HepG2 (cell line): ENCODE results near the gene INAFM1. TPM values are rescaled to one million over a fixed set of nuclear protein-coding genes. Genes with fewer than 3 reads are reported as not detected.
A peak's percentile ranks its signal among the peaks of the same experiment; 100 is the strongest.

Source experiments
- AHDC1 ChIP-seq: sonication (generic); formaldehyde crosslinking; IDR thresholded peaks from 2 replicates; pipeline ENCODE4 v1.5.1; 2020; ENCODE audit warnings: mild to moderate bottlenecking, missing genetic modification reagents, borderline replicate concordance
- BRCA1 ChIP-seq: sonication (generic); formaldehyde crosslinking; IDR thresholded peaks from 2 replicates; pipeline ENCODE4 v1.4.0; 2020; ENCODE audit warnings: missing genetic modification reagents
- EEA1 ChIP-seq: sonication (generic); formaldehyde crosslinking; IDR thresholded peaks from 2 replicates; pipeline ENCODE4 v1.5.1; 2020; ENCODE audit warnings: mild to moderate bottlenecking, missing genetic modification reagents, borderline replicate concordance
- HNF4G ChIP-seq, 2 experiments: sonication (generic) in 1 of 2; formaldehyde crosslinking in 1 of 2; IDR thresholded peaks; 2 replicates each; pipeline versions ENCODE4 v1.4.0 to v1.6.1; 2011 to 2020; ENCODE audit warnings: borderline replicate concordance in 2 of 2, low read depth in 2 of 2, mild to moderate bottlenecking in 2 of 2, low read length in 1 of 2, missing genetic modification reagents in 1 of 2, moderate library complexity in 1 of 2
- HNRNPH1 ChIP-seq: fragments of 200-400 bp; formaldehyde crosslinking; optimal IDR thresholded peaks from 2 replicates; pipeline ENCODE3; 2017; ENCODE audit warnings: mild to moderate bottlenecking, low read depth, low read length
- IRF2 ChIP-seq: IDR thresholded peaks from 2 replicates; pipeline ENCODE4 v1.6.1; 2018; ENCODE audit warnings: missing genetic modification reagents, missing compliant biosample characterization
- MTA1 ChIP-seq: sonication (generic); formaldehyde crosslinking; IDR thresholded peaks from 2 replicates; pipeline ENCODE4 v1.4.0; 2020; ENCODE audit warnings: missing genetic modification reagents, mild to moderate bottlenecking, borderline replicate concordance
- MTF2 ChIP-seq: sonication (generic); formaldehyde crosslinking; IDR thresholded peaks from 2 replicates; pipeline ENCODE4 v1.5.0; 2020; ENCODE audit warnings: missing genetic modification reagents, borderline replicate concordance
- PCBP1 ChIP-seq: fragments of 200-400 bp; formaldehyde crosslinking; IDR thresholded peaks from 2 replicates; pipeline ENCODE4 v1.6.1; 2017; ENCODE audit warnings: mild to moderate bottlenecking, low read depth, low read length, borderline replicate concordance
- PHF20 ChIP-seq: sonication (generic); formaldehyde crosslinking; IDR thresholded peaks from 2 replicates; pipeline ENCODE4 v1.5.0; 2020; ENCODE audit warnings: mild to moderate bottlenecking, missing genetic modification reagents
- SALL2 ChIP-seq: sonication (generic); formaldehyde crosslinking; IDR thresholded peaks from 2 replicates; pipeline ENCODE4 v1.8.1; 2023; ENCODE audit warnings: mild to moderate bottlenecking, missing genetic modification reagents, inconsistent platforms
- SKIL ChIP-seq: sonication (generic); formaldehyde crosslinking; IDR thresholded peaks from 2 replicates; pipeline ENCODE4 v1.8.0; 2022; ENCODE audit warnings: missing genetic modification reagents, mild to moderate bottlenecking, moderate library complexity, borderline replicate concordance
- ZBTB33 ChIP-seq: sonication (generic); formaldehyde crosslinking; IDR thresholded peaks from 2 replicates; pipeline ENCODE4 v1.4.0; 2020; ENCODE audit warnings: missing genetic modification reagents
- ZNF160 ChIP-seq: sonication (generic); formaldehyde crosslinking; IDR thresholded peaks from 2 replicates; pipeline ENCODE4 v1.8.0; 2022; ENCODE audit warnings: mild to moderate bottlenecking, inconsistent platforms, missing genetic modification reagents
- ZNF335 ChIP-seq: sonication (generic); formaldehyde crosslinking; IDR thresholded peaks from 2 replicates; pipeline ENCODE4 v1.4.0; 2020; ENCODE audit warnings: missing genetic modification reagents
- ZNF44 ChIP-seq: sonication (generic); formaldehyde crosslinking; IDR thresholded peaks from 2 replicates; pipeline ENCODE4 v1.5.1; 2020; ENCODE audit warnings: mild to moderate bottlenecking, missing genetic modification reagents
- ZNF543 ChIP-seq: sonication (generic); formaldehyde crosslinking; IDR thresholded peaks from 2 replicates; pipeline ENCODE4 v1.4.0; 2020; ENCODE audit warnings: mild to moderate bottlenecking, missing genetic modification reagents
- ZNF567 ChIP-seq: sonication (generic); formaldehyde crosslinking; IDR thresholded peaks from 2 replicates; pipeline ENCODE4 v1.8.1; 2023; ENCODE audit warnings: mild to moderate bottlenecking, missing genetic modification reagents, borderline replicate concordance
- ZNF598 ChIP-seq: sonication (generic); formaldehyde crosslinking; IDR thresholded peaks from 2 replicates; pipeline ENCODE4 v1.5.1; 2020; ENCODE audit warnings: mild to moderate bottlenecking, missing genetic modification reagents, borderline replicate concordance
- ZNF607 ChIP-seq: sonication (generic); formaldehyde crosslinking; IDR thresholded peaks from 2 replicates; pipeline ENCODE4 v1.5.1; 2020; ENCODE audit warnings: missing genetic modification reagents, mild to moderate bottlenecking, borderline replicate concordance
- ZNF749 ChIP-seq: sonication (generic); formaldehyde crosslinking; IDR thresholded peaks from 2 replicates; pipeline ENCODE4 v1.8.0; 2022; ENCODE audit warnings: mild to moderate bottlenecking, missing genetic modification reagents, moderate library complexity, borderline replicate concordance
- polyA plus RNA-seq, 8 experiments: library from polyadenylated mRNA; depleted of rRNA in 3 of 8; stranded (reverse) in 7 of 8; unstranded in 1 of 8; fragments of >200 nt; fragmentation: Illumina TruSeq in 4 of 8; extraction: Trizol in 4 of 8; gene quantifications; 2 replicates each; pipeline versions ENCODE4 v1.2.1 to v1.2.3, GENCODE V29; 2011 to 2016; ENCODE audit warnings: low read depth in 4 of 8, missing spikeins in 1 of 8, mixed read lengths in 1 of 8; ENCODE audit not compliant: insufficient read depth in 1 of 8
- total RNA-seq, 5 experiments: library from RNA; depleted of rRNA; stranded (reverse); fragments of >200 nt; fragmentation: Illumina TruSeq; extraction: Trizol; gene quantifications; 2 replicates each; pipeline ENCODE4 v1.2.3, GENCODE V29; 2016; ENCODE audit warnings: low read depth in 1 of 5

INAFM1 gene
- total and polyA plus RNA-seq, 2 of the 13 experiments (the other 11 are each of a cell fraction or from before 2014, with no cell fraction given): 0.88 to 1.9 TPM

GRCh38 chr19:47305309-47305751 is 30.6 kb downstream of the INAFM1 start (continued):
- TF ChIP-seq SALL2 (CRISPR knock-in tag) (no peak), BRCA1 (CRISPR knock-in tag) (no peak), ZNF335 (CRISPR knock-in tag) (peak; percentile 58; the same call in 1 of the 2 replicates), MTA1 (CRISPR knock-in tag) (no peak), ZNF160 (CRISPR knock-in tag) (no peak), MTF2 (CRISPR knock-in tag) (no peak), ZNF567 (CRISPR knock-in tag) (no peak), PCBP1 (no peak), ZBTB33 (CRISPR knock-in tag) (peak; percentile 74), HNRNPH1 (peak; percentile 52), IRF2 (CRISPR knock-in tag) (0 out of 2 replicates have a peak, but pooled peaks have one; percentile 22), AHDC1 (CRISPR knock-in tag) (peak; percentile 45; the same call in 1 of the 2 replicates), HNF4G (IDR thresholded peaks at IDR 0.05; ENCODE audit: borderline replicate concordance, low read depth, low read length) (no peak), HNF4G (CRISPR knock-in tag; IDR thresholded peaks at IDR 0.05; ENCODE audit: borderline replicate concordance, low read depth) (no peak), ZNF543 (CRISPR knock-in tag) (no peak), SKIL (no peak), ZNF749 (CRISPR knock-in tag) (no peak), EEA1 (CRISPR knock-in tag) (no peak), ZNF598 (CRISPR knock-in tag) (no peak), PHF20 (CRISPR knock-in tag) (no peak), ZNF607 (CRISPR knock-in tag) (0 out of 2 replicates have a peak, but pooled peaks have one; percentile 20), ZNF44 (CRISPR knock-in tag) (no peak)
